ENCODE results near the gene NETO2. TPM values are rescaled to one million over a fixed set of nuclear protein-coding genes. Genes with fewer than 3 reads are reported as not detected.
"Not testable (repeated sequence)": the region's sequence is repeated elsewhere in the genome, so short reads cannot be mapped to it uniquely, and the experiment has no call there.

The NETO2 gene
- total and polyA plus RNA-seq, 4 donors = 1.2 to 3.4 (median 2.1) TPM

DNA sequence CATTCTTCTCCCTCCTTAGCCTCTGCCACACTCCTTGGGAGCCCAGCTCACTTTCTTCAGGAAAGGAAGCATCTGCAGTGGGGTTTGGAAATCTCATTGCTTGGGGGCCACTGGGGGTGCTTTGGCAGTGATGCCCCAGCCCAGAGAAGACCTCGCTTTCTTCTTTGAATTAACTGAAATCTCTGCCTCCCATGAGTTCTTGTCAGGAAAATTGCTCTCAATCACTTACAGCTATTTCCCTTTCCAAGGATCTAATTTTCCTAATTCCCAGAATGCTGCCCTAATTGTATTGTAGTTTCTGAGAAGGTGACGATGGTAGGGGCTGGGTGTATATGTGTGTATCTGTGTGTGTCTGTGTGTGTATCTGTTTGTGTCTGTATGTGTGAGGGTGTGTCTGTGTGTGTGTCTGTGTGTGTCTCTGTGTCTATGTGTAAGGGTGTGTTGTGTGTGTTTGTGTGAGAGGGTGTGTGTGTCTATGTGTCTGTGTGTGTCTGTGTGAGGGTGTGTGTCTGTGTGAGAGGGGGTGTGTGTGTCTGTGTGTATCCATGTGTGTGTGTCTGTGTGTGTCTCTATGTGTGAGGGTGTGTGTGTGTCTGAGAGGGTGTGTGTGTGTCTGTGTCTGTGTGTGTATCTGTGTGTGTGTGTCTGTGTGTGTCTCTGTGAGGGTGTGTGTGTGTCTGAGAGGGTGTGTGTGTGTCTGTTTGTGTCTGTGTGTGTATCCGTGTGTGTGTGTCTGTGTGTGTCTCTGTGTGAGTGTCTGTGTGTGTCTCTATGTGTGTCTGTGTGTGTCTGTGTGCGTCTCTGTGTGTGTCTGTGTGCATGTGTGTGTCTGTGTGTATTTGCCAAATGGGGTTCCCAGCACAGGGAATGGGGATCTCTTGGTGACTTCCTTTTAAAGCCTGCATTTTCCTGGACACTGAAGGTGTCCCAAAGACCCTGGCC is 86.8 kb downstream of the NETO2 start:
- no peak overlapping the region for H3K4me3 ChIP-seq (ENCODE audit: low read length in 2 of 2)
- H3K9me3 ChIP-seq (ENCODE audit: control insufficient read depth, low read length) = peaks cover 1% of the 10 kb centered on the region
- intact Hi-C loops (cut with DNase I) = no loop called here
- ATAC-seq (ENCODE audit: low FRiP score) (no peak), DNase-seq (peak in 1 of 2 donors; percentile 43)
- H3K36me3 ChIP-seq (ENCODE audit: control insufficient read depth in 1 of 2, insufficient read depth in 2 of 2, low read length in 1 of 2) = no peaks in the 10 kb centered on the region
- WGBS, 2 donors = 80 to 85% methylated on average over 4 of the region's 4 CpGs
- no peaks in the 10 kb centered on the region for H3K4me1 ChIP-seq (ENCODE audit: control insufficient read depth in 1 of 2, insufficient read depth in 2 of 2, low read length in 2 of 2)
- no peak overlapping the region for H3K27ac ChIP-seq (ENCODE audit: low read depth in 1 of 2, low read length in 2 of 2)
- H3K27me3 ChIP-seq (ENCODE audit: control insufficient read depth in 1 of 2, insufficient read depth in 2 of 2, low read length in 1 of 2) = no peaks in the 10 kb centered on the region

- not testable (repeated sequence) for H3K9me3 ChIP-seq (ENCODE audit: control insufficient read depth, low read length)
- WGBS, 2 donors = 86 to 89% methylated on average over 14 of the region's 14 CpGs
- peak in 1 of 2 donors; percentile 15 for DNase-seq
Measured at GRCh38 chr16:47056061-47056460, 87.7 kb downstream of the NETO2 start.

GRCh38 chr16:47055136-47055885 is 88.4 kb downstream of the NETO2 start:
- WGBS, 2 donors = 86 to 89% methylated on average over 26 of the region's 26 CpGs
- no peaks in the 10 kb centered on the region for H3K4me1 ChIP-seq (ENCODE audit: control insufficient read depth in 1 of 2, insufficient read depth in 2 of 2, low read length in 2 of 2)
- H3K4me3 ChIP-seq (ENCODE audit: low read length in 2 of 2) = no peak overlapping the region
- H3K27ac ChIP-seq (ENCODE audit: low read depth in 1 of 2, low read length in 2 of 2) = no peak overlapping the region
- no peaks in the 10 kb centered on the region for H3K9me3 ChIP-seq (ENCODE audit: control insufficient read depth, low read length)
- ATAC-seq (ENCODE audit: low FRiP score) (peak; percentile 23), DNase-seq (peak in 1 of 2 donors; percentile 57)
- no peaks in the 10 kb centered on the region for H3K36me3 ChIP-seq (ENCODE audit: control insufficient read depth in 1 of 2, insufficient read depth in 2 of 2, low read length in 1 of 2)
- no peaks in the 10 kb centered on the region for H3K27me3 ChIP-seq (ENCODE audit: control insufficient read depth in 1 of 2, insufficient read depth in 2 of 2, low read length in 1 of 2)
- intact Hi-C loops (cut with DNase I) = no loop called here

More at GRCh38 chr16:47056061-47056460, 87.7 kb downstream of the NETO2 start:
- H3K36me3 ChIP-seq (ENCODE audit: control insufficient read depth in 1 of 2, insufficient read depth in 2 of 2, low read length in 1 of 2); ATAC-seq (ENCODE audit: low FRiP score); intact Hi-C loops (cut with DNase I); H3K27me3 ChIP-seq (ENCODE audit: control insufficient read depth in 1 of 2, insufficient read depth in 2 of 2, low read length in 1 of 2); H3K27ac ChIP-seq (ENCODE audit: low read depth in 1 of 2, low read length in 2 of 2); H3K4me3 ChIP-seq (ENCODE audit: low read length in 2 of 2); H3K4me1 ChIP-seq (ENCODE audit: control insufficient read depth in 1 of 2, insufficient read depth in 2 of 2, low read length in 2 of 2): not testable (repeated sequence)

GRCh38 chr16:47054306-47054705 is 89.4 kb downstream of the NETO2 start:
- no peak overlapping the region for H3K4me3 ChIP-seq (ENCODE audit: low read length in 2 of 2)
- H3K36me3 ChIP-seq (ENCODE audit: control insufficient read depth in 1 of 2, insufficient read depth in 2 of 2, low read length in 1 of 2) = no peaks in the 10 kb centered on the region
- H3K27ac ChIP-seq (ENCODE audit: low read depth in 1 of 2, low read length in 2 of 2) = no peak overlapping the region
- ATAC-seq (ENCODE audit: low FRiP score) (no peak), DNase-seq (peak in 1 of 2 donors; percentile 43)
- no peaks in the 10 kb centered on the region for H3K27me3 ChIP-seq (ENCODE audit: control insufficient read depth in 1 of 2, insufficient read depth in 2 of 2, low read length in 1 of 2)
- H3K9me3 ChIP-seq (ENCODE audit: control insufficient read depth, low read length) = no peaks in the 10 kb centered on the region
- intact Hi-C loops (cut with DNase I) = no loop called here
- H3K4me1 ChIP-seq (ENCODE audit: control insufficient read depth in 1 of 2, insufficient read depth in 2 of 2, low read length in 2 of 2) = no peaks in the 10 kb centered on the region
- 91 to 93% methylated on average over 7 of the region's 7 CpGs for WGBS, 2 donors

GRCh38 chr16:47053895-47054294 is 89.8 kb downstream of the NETO2 start:
- intact Hi-C loops (cut with DNase I) = no loop called here
- H3K4me1 ChIP-seq (ENCODE audit: control insufficient read depth in 1 of 2, insufficient read depth in 2 of 2, low read length in 2 of 2) = no peaks in the 10 kb centered on the region
- whole genome bisulfite sequencing, 2 donors = 93 to 94% methylated on average over 5 of the region's 5 CpGs
- DNase-seq (no peak), ATAC-seq (ENCODE audit: low FRiP score) (no peak)
- no peak overlapping the region for H3K27ac ChIP-seq (ENCODE audit: low read depth in 1 of 2, low read length in 2 of 2)
- no peaks in the 10 kb centered on the region for H3K9me3 ChIP-seq (ENCODE audit: control insufficient read depth, low read length)
- no peak overlapping the region for H3K4me3 ChIP-seq (ENCODE audit: low read length in 2 of 2)
- no peaks in the 10 kb centered on the region for H3K36me3 ChIP-seq (ENCODE audit: control insufficient read depth in 1 of 2, insufficient read depth in 2 of 2, low read length in 1 of 2)
- no peaks in the 10 kb centered on the region for H3K27me3 ChIP-seq (ENCODE audit: control insufficient read depth in 1 of 2, insufficient read depth in 2 of 2, low read length in 1 of 2)

GRCh38 chr16:47052666-47053640 is 90.8 kb downstream of the NETO2 start:
- H3K4me1 ChIP-seq (ENCODE audit: control insufficient read depth in 1 of 2, insufficient read depth in 2 of 2, low read length in 2 of 2) = no peaks in the 10 kb centered on the region
- H3K9me3 ChIP-seq (ENCODE audit: control insufficient read depth, low read length) = no peaks in the 10 kb centered on the region
- H3K27me3 ChIP-seq (ENCODE audit: control insufficient read depth in 1 of 2, insufficient read depth in 2 of 2, low read length in 1 of 2) = no peaks in the 10 kb centered on the region
- intact Hi-C loops (cut with DNase I) = no loop called here
- ATAC-seq (ENCODE audit: low FRiP score) (no peak), DNase-seq (peak in 1 of 2 donors; percentile 55)
- H3K36me3 ChIP-seq (ENCODE audit: control insufficient read depth in 1 of 2, insufficient read depth in 2 of 2, low read length in 1 of 2) = no peaks in the 10 kb centered on the region
- no peak overlapping the region for H3K4me3 ChIP-seq (ENCODE audit: low read length in 2 of 2)
- 96% methylated on average over 13 of the region's 13 CpGs for WGBS, 2 donors
- H3K27ac ChIP-seq (ENCODE audit: low read depth in 1 of 2, low read length in 2 of 2) = no peak overlapping the region

DNA sequence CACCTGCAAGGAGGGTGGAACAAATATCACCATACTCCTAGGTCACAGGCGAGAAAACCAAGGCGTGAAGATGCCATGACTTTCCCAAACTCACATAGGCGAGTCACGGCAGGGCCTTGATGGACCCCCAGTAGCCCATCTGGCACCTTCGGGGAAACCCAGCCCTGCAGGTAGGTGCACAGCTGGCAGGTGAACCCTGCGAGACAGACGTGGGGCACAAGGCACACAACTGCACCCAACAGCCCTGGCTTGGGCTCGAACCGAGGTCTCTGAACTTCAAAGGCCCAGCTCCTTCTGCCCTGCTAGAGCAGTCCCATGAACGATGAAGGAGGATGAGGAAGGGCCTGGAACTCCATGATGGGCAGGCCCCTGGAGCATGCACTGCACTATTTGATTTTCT is 92.7 kb downstream of the NETO2 start:
- WGBS, 2 donors = 94 to 95% methylated on average over 10 of the region's 10 CpGs
- no peaks in the 10 kb centered on the region for H3K4me1 ChIP-seq (ENCODE audit: control insufficient read depth in 1 of 2, insufficient read depth in 2 of 2, low read length in 2 of 2)
- DNase-seq (peak in 1 of 2 donors; percentile 51), ATAC-seq (ENCODE audit: low FRiP score) (no peak)
- no peaks in the 10 kb centered on the region for H3K27me3 ChIP-seq (ENCODE audit: control insufficient read depth in 1 of 2, insufficient read depth in 2 of 2, low read length in 1 of 2)
- H3K4me3 ChIP-seq (ENCODE audit: low read length in 2 of 2) = no peak overlapping the region
- no peaks in the 10 kb centered on the region for H3K36me3 ChIP-seq (ENCODE audit: control insufficient read depth in 1 of 2, insufficient read depth in 2 of 2, low read length in 1 of 2)
- intact Hi-C loops (cut with DNase I) = no loop called here
- no peak overlapping the region for H3K27ac ChIP-seq (ENCODE audit: low read depth in 1 of 2, low read length in 2 of 2)
- no peaks in the 10 kb centered on the region for H3K9me3 ChIP-seq (ENCODE audit: control insufficient read depth, low read length)

All from aorta (tissue), 5 donors.